ENCODE data around the gene FZR1.

Gene FZR1

DNA sequence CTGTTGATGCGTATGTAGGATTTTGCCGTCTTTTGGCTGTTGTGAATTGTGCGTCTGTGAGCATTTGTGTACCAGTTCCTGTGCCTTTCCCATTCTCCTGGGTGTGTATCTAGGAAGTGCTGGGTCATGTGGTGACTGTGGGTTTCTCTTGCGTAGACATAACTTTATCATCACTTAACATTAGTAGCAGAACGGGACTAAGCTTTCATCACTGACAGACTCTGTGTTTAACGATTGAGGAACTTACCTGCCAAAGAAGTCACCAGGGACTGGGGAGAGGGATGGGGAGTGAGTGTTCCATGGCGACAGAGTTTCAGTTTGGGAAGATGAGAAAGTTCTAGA is 15.0 kb downstream of the FZR1 start:
- Histone ChIP-seq H3K4me2 (no peak overlapping the region), H3K27me3 (ENCODE audit: insufficient read depth, low read depth) (no peaks in the 10 kb centered on the region), H3K9ac (no peak overlapping the region), H3K79me2 (ENCODE audit: insufficient read depth, low read depth) (peaks cover 13% of the 10 kb centered on the region), H2AFZ (ENCODE audit: low read depth) (no peak overlapping the region), H3K4me3 (IDR thresholded peaks at IDR 0.05; ENCODE audit: insufficient read depth, low read depth, low read length) (no peak overlapping the region), H3K36me3 (ENCODE audit: insufficient read depth) (no peaks in the 10 kb centered on the region), H3K27ac (no peak overlapping the region), H4K20me1 (ENCODE audit: insufficient read depth) (no peaks in the 10 kb centered on the region), H3K4me1 (ENCODE audit: low read depth, poor library complexity, severe bottlenecking) (peaks cover 14% of the 10 kb centered on the region)
- TF ChIP-seq, protein P1, sequence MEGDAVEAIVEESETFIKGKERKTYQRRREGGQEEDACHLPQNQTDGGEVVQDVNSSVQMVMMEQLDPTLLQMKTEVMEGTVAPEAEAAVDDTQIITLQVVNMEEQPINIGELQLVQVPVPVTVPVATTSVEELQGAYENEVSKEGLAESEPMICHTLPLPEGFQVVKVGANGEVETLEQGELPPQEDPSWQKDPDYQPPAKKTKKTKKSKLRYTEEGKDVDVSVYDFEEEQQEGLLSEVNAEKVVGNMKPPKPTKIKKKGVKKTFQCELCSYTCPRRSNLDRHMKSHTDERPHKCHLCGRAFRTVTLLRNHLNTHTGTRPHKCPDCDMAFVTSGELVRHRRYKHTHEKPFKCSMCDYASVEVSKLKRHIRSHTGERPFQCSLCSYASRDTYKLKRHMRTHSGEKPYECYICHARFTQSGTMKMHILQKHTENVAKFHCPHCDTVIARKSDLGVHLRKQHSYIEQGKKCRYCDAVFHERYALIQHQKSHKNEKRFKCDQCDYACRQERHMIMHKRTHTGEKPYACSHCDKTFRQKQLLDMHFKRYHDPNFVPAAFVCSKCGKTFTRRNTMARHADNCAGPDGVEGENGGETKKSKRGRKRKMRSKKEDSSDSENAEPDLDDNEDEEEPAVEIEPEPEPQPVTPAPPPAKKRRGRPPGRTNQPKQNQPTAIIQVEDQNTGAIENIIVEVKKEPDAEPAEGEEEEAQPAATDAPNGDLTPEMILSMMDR (conservative IDR thresholded peaks at IDR 0.05; ENCODE audit: low read depth, low read length), result no peak

DNA sequence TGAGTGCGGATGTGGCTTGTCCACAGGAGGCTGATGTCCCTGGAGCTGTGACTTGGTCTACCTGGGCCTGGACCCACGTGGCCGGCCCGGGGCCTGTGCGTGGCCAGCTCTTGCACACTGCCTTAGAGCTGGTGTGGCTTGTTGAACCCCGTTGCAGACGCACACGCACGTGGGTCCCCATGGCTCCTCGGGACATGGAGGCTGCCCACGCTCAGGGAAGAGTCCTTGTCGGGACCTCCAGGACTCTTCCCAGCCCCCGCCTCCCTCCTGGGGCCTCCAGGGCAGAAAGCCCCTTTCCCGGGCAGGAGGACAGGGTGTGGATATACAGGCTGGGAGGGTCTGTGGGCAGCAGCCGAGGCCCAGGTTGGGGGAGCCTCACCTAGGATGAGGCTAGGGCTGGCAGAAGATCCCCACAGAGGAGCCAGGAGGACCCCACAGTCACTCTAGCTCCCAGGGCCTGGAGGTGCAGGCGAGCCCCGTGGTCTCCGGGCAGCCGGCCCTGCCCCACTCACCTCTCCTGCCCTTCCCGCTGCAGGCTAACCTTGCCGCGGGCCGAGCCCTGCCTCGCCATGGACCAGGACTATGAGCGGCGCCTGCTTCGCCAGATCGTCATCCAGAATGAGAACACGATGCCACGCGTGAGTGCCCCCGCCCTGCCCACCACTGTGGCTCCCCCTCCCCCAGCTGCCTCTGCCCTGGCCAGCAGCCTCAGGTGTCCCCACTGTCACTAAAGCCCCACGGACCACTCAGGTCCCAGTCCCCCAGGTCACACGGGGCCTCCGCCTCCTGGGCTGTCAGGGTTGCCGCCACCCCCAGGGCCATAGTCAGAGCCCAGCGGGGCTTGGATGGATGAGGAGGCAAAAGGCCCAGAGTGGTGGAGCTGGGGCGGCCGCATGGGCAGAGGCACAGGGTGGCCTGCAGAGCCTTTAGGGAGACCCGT is 16.6 kb downstream of the FZR1 start:
- Histone ChIP-seq H3K9ac (no peak overlapping the region), H3K4me3 (IDR thresholded peaks at IDR 0.05; ENCODE audit: insufficient read depth, low read depth, low read length) (no peak overlapping the region), H3K4me2 (no peak overlapping the region), H2AFZ (ENCODE audit: low read depth) (no peak overlapping the region), H4K20me1 (ENCODE audit: insufficient read depth) (no peaks in the 10 kb centered on the region), H3K27ac (no peak overlapping the region), H3K4me1 (ENCODE audit: low read depth, poor library complexity, severe bottlenecking) (no peaks in the 10 kb centered on the region), H3K79me2 (ENCODE audit: insufficient read depth, low read depth) (peaks cover 6% of the 10 kb centered on the region; the same call in 1 of the 2 replicates), H3K36me3 (ENCODE audit: insufficient read depth) (no peaks in the 10 kb centered on the region), H3K27me3 (ENCODE audit: insufficient read depth, low read depth) (no peaks in the 10 kb centered on the region)
- TF ChIP-seq, protein P1 (conservative IDR thresholded peaks at IDR 0.05; ENCODE audit: low read depth, low read length), result no peak

DNA sequence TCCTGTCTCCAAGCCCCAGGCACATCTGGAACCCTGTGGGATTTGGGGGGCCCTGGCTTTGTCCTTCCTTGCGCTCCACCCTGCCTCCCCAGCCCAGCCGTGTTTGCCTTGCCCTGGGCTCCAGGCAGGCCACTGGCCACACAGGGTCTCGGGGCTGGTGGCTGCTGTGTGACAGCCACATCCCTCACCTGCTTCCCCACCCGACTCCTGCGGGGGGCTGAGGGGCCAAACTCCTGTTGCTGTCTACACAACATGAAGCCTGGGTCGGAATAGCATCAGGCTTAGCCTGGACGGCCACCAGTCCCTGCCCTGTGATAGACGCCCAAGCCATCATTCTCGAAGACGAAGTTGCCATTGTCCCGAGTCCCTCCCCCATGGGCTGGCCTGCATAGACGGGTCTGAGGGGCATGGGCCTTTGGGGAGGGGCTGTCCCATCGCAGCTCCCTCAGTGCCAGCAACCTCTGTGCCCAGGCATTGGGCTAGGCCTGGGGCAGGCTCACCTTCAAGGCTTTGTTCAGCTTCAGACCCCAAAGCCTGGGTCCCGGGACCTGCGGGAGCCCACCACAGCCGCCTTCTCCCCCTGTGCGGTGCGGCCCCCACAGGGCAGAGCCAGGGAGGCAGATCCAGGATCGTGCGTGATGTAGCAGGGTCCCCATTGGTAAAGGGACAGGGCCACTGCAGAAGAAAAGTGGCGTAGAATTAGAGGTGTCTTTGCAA is 17.4 kb downstream of the FZR1 start:
- no peaks in the 10 kb centered on the region for H3K27me3 ChIP-seq (ENCODE audit: insufficient read depth, low read depth)
- H3K4me2 ChIP-seq, result no peak overlapping the region
- H3K36me3 ChIP-seq (ENCODE audit: insufficient read depth), result no peaks in the 10 kb centered on the region
- no peaks in the 10 kb centered on the region for H3K4me1 ChIP-seq (ENCODE audit: low read depth, poor library complexity, severe bottlenecking)
- TF ChIP-seq, protein P1 (conservative IDR thresholded peaks at IDR 0.05; ENCODE audit: low read depth, low read length), result no peak
- H4K20me1 ChIP-seq (ENCODE audit: insufficient read depth), result no peaks in the 10 kb centered on the region
- H3K9ac ChIP-seq, result no peak overlapping the region
- H3K4me3 ChIP-seq (IDR thresholded peaks at IDR 0.05; ENCODE audit: insufficient read depth, low read depth, low read length), result no peak overlapping the region
- H3K79me2 ChIP-seq (ENCODE audit: insufficient read depth, low read depth), result peaks cover 6% of the 10 kb centered on the region; the same call in 1 of the 2 replicates
- no peak overlapping the region for H2AFZ ChIP-seq (ENCODE audit: low read depth)
- H3K27ac ChIP-seq, result no peak overlapping the region

DNA sequence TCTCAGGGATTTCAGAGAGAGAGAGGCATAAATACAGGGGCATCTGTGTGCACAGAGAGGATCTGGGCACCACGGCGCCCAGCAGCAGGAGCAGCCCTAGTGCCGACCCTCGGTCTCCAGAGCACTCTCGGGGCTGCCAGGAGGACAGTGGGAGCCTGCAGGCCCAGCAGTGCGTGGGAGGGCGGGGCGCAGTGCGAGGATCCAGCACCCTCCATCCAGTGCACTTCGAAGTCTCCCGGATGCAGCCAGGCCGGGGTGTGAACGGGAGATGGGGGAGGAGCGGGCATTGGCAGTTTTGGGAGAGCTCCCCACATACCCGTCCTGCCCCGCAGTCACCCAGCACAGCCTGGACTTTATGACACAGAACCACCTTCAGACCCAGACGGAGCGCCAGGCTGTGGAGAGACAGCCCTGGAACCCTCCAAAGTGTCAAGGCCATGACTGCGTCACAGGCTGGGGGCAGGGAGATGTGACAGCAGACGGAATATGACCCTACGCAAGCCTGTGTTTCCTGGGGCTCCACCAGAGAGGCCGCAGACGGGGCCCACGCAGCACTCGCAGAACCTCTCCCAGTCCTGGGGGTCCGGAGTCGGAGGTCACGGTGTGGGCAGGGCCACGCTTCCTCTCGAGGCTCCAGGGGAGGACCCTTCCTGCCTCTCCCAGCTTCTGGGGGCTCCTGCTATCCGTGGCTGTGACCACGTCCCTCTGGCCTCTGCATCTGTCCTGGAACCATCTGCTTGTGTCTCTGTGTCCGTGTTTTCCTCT is 18.1 kb downstream of the FZR1 start:
- H3K4me3 ChIP-seq (IDR thresholded peaks at IDR 0.05; ENCODE audit: insufficient read depth, low read depth, low read length), result no peak overlapping the region
- no peaks in the 10 kb centered on the region for H3K4me1 ChIP-seq (ENCODE audit: low read depth, poor library complexity, severe bottlenecking)
- H3K36me3 ChIP-seq (ENCODE audit: insufficient read depth), result no peaks in the 10 kb centered on the region
- no peak overlapping the region for H3K27ac ChIP-seq
- H4K20me1 ChIP-seq (ENCODE audit: insufficient read depth), result no peaks in the 10 kb centered on the region
- H3K9ac ChIP-seq, result no peak overlapping the region
- no peak overlapping the region for H2AFZ ChIP-seq (ENCODE audit: low read depth)
- TF ChIP-seq, protein P1 (conservative IDR thresholded peaks at IDR 0.05; ENCODE audit: low read depth, low read length), result no peak
- H3K27me3 ChIP-seq (ENCODE audit: insufficient read depth, low read depth), result no peaks in the 10 kb centered on the region
- H3K79me2 ChIP-seq (ENCODE audit: insufficient read depth, low read depth), result 0 out of 2 replicates have a peak, but pooled peaks cover 6% of the 10 kb centered on the region
- no peak overlapping the region for H3K4me2 ChIP-seq

Data from KMS-11 (cell line).